ENCODE measurements around the gene CNOT6.

DNA sequence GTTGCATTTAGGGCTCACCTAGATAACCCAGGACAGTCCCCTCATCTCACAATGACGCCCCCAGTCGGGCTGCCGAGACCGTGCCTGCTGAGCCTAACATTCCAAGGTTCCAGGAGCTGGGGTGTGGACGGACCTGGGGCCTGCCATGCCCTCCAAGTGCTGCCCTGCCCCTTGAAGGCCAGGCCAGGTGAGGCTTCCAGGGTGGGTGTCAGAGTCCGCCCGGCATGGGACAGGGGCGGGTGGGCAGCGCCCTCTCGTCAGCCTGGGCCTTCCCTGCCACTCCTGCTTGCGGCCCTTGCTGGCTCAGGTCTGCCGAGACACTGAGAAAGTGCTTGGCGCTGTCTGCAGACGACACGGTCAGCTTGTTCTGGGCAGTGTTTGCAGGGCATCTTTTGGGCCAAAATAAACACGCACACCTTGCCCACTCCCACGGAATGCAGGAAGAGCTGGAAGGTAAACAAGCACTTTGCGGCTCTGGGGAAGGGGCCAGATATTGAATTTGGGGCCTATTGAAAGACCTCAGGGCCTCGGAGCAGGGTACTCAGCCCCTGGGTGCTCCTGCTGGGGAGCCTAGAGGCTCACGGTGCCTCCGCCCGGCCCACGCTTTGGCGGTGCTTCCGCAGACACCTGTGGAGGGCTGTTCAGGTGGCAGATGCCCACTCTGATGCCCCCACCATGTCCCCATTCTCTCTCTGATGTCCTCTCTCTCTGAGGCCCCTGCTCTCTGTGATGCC, 101.4 kb downstream of the CNOT6 start:
- TF ChIP-seq, protein P1, sequence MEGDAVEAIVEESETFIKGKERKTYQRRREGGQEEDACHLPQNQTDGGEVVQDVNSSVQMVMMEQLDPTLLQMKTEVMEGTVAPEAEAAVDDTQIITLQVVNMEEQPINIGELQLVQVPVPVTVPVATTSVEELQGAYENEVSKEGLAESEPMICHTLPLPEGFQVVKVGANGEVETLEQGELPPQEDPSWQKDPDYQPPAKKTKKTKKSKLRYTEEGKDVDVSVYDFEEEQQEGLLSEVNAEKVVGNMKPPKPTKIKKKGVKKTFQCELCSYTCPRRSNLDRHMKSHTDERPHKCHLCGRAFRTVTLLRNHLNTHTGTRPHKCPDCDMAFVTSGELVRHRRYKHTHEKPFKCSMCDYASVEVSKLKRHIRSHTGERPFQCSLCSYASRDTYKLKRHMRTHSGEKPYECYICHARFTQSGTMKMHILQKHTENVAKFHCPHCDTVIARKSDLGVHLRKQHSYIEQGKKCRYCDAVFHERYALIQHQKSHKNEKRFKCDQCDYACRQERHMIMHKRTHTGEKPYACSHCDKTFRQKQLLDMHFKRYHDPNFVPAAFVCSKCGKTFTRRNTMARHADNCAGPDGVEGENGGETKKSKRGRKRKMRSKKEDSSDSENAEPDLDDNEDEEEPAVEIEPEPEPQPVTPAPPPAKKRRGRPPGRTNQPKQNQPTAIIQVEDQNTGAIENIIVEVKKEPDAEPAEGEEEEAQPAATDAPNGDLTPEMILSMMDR (IDR thresholded peaks at IDR 0.05; ENCODE audit: low read depth, low read length), result no peak
- no peak for TF ChIP-seq EZH2phosphoT487 (IDR thresholded peaks at IDR 0.05; ENCODE audit: low read depth)
